Lung (tissue), 12 donors: Measurements from ENCODE around the gene ZCCHC24. TPM values are rescaled to one million over a fixed set of nuclear protein-coding genes. Genes with fewer than 3 reads are reported as not detected.

Source experiments
- ATAC-seq: fragments of 200-7000 bp; cut with Tn5 transposase; one replicate; pipeline ENCODE4 v1.9.1; 2020; ENCODE audit warnings: moderate number of reproducible peaks; ENCODE audit not compliant: insufficient read depth, low FRiP score
- DNase-seq, 3 donors: peaks; one replicate each; pipeline ENCODE4 v3.0.0-alpha.2; 2013 to 2017
- H3K27ac ChIP-seq, 2 donors: one replicate each; pipeline ENCODE4 v1.5.1; 2013; ENCODE audit warnings: mild to moderate bottlenecking in 2 of 2, moderate library complexity in 2 of 2, control low read depth in 1 of 2, inconsistent platforms in 1 of 2, low read depth in 1 of 2, low read length in 1 of 2
- H3K27me3 ChIP-seq, 3 donors: one replicate each; pipeline ENCODE4 v1.5.1; 2013; ENCODE audit warnings: low read length in 2 of 3; ENCODE audit not compliant: control insufficient read depth in 3 of 3, insufficient read depth in 3 of 3
- H3K36me3 ChIP-seq, 4 donors: one replicate each; pipeline ENCODE4 v1.5.1; 2013; ENCODE audit warnings: low read length in 4 of 4, mild to moderate bottlenecking in 1 of 4, moderate library complexity in 1 of 4; ENCODE audit not compliant: control insufficient read depth in 4 of 4, insufficient read depth in 4 of 4
- H3K4me1 ChIP-seq, 5 donors: one replicate each; pipeline ENCODE4 v1.5.1; 2013; ENCODE audit warnings: low read length in 5 of 5, mild to moderate bottlenecking in 2 of 5, moderate library complexity in 1 of 5; ENCODE audit not compliant: control insufficient read depth in 5 of 5, insufficient read depth in 5 of 5
- H3K4me3 ChIP-seq: one replicate; pipeline ENCODE4 v1.5.1; 2013; ENCODE audit warnings: mild to moderate bottlenecking, control low read depth, moderate library complexity
- H3K9ac ChIP-seq, 2 donors: one replicate each; pipeline ENCODE4 v1.5.1; 2013; ENCODE audit warnings: low read length in 2 of 2, control low read depth in 1 of 2; ENCODE audit not compliant: insufficient read depth in 1 of 2
- H3K9me3 ChIP-seq, 4 donors: one replicate each; pipeline ENCODE4 v1.5.1; 2013; ENCODE audit warnings: low read length in 3 of 4, mild to moderate bottlenecking in 1 of 4, moderate library complexity in 1 of 4; ENCODE audit not compliant: control insufficient read depth in 4 of 4, insufficient read depth in 3 of 4
- CTCF ChIP-seq: IDR thresholded peaks from 2 replicates; pipeline ENCODE4 v1.5.1; 2012; ENCODE audit warnings: mild to moderate bottlenecking; ENCODE audit errors: control extremely low read depth, extremely low read depth
- WGBS, 2 donors: extraction: QIAGEN DNeasy Blood & Tissue Kit; methylation state at CpG; one replicate each; pipeline ENCODE4 v1.1.7; 2013; 5-methylcytosine and 5-hydroxymethylcytosine counted together
- polyA plus RNA-seq, 2 donors: library from polyadenylated mRNA; stranded (reverse); fragments of 200-250 nt; gene quantifications; one replicate each; pipeline ENCODE4 v1.2.1, GENCODE V29; 2013
- total RNA-seq, 2 donors: library from RNA; depleted of rRNA in 1 of 2; stranded (reverse); fragments of >200 nt in 1 of 2; gene quantifications; one replicate each; pipeline ENCODE4 v1.2.1, GENCODE V29; 2014 to 2021
- donor health status: control.
- donor health status: control.
- donor health status: Bipolar disorder and iron deficiency.
- donor health status: healthy.
- donor health status: DM: yes; HTN: yes; CAD: no.

ZCCHC24 gene
- total and polyA plus RNA-seq, 4 donors, result 10.4 to 33.5 (median 13.5) TPM

GRCh38 chr10:79387974-79388850 lies 57.2 kb downstream of the ZCCHC24 start:
- no peak for ATAC-seq
- Histone ChIP-seq H3K4me3 (no peak overlapping the region), H3K36me3 (peaks cover 0 to 31% (median 13%) of the 10 kb centered on the region in 4 donors), H3K27me3 (no peaks in the 10 kb centered on the region), H3K27ac (no peak overlapping the region), H3K9me3 (no peaks in the 10 kb centered on the region), H3K9ac (no peak overlapping the region), H3K4me1 (peaks cover 0 to 7% (median 4%) of the 10 kb centered on the region in 5 donors)
- no peak for TF ChIP-seq CTCF
- WGBS, 2 donors, result 87 to 88% methylated on average over 10 to 11 of the region's 11 CpGs
- peak in 1 of 3 donors; percentile 8 for DNase-seq

DNA sequence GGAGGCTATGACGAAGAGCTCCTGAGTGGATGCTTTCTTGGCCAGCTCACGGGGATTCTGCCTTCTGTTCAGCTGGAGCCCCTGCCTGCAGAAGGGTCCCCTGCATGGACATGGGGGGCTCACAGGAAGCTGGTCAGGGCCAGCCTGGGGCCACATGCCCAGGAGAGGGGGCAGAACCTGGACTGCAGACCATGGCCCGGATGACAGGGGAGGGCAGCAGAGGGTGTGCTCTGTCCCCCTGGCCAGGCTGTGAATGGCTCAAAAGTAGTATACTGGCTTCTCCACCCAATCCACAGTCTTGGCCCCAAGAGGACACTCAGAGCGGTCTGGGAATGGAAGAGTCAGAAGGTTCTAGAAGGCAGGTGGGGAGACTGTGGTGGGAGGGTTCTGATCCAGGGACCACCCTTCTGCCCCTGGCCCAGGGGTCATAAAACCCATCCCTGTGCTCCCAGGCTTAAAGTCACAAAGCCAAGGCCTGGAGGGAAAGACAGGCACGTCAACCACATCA lies 57.9 kb downstream of the ZCCHC24 start:
- Histone ChIP-seq H3K4me3 (no peak overlapping the region), H3K36me3 (peaks cover 0 to 31% (median 9%) of the 10 kb centered on the region in 4 donors), H3K9ac (no peak overlapping the region), H3K27me3 (no peaks in the 10 kb centered on the region), H3K9me3 (no peaks in the 10 kb centered on the region), H3K27ac (no peak overlapping the region), H3K4me1 (peaks cover 0 to 12% (median 4%) of the 10 kb centered on the region in 5 donors)
- TF ChIP-seq CTCF, result no peak
- DNase-seq (peak in 1 of 3 donors; percentile 9), ATAC-seq (no peak)
- WGBS, 2 donors, result 90 to 94% methylated on average over 5 of the region's 5 CpGs

DNA sequence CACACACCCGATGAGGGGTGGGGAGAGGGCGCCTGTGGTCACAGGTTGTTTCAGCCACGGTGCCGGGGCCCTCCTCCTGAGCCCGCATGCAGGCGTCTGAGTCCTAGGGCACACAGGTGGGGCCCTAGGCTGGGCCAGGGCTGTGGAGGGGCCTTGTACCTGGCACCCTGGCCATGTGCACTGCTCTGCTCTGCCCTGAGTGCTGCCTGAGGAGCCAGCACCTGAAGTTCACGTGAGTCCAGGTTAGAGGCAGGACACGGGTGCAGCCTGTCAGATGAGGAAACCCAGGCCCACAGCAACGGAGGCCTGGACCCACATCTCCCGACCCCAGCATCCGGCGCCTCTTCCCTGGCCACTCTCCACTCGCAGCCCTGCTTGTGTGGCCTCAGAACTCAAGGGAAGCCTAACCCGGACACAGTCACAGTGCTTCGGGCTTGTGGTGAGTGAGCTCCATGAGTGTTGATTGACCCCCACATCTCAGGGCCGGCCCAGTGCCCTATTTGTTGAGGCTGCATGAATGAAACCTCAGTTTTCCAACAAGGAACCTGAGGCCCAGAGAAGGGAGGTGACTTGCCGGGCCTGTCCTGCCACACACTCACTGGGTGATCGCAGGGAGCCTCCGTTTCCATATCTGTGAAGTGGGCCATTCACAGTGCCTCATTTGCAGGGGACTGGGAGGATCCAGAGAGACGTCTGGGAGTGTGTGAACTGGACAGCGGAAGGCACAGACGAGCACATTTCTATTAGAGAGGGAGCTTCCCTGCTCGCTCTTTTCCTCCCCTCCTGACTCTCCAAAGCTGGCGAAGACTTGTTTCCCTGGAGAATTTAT lies 58.6 kb downstream of the ZCCHC24 start:
- H3K9ac ChIP-seq, result no peak overlapping the region
- peak in 1 of 3 donors; percentile 11 for DNase-seq
- ATAC-seq, result no peak
- H3K4me3 ChIP-seq, result no peak overlapping the region
- H3K4me1 ChIP-seq, result peaks cover 4 to 18% (median 5%) of the 10 kb centered on the region in 5 donors
- no peak overlapping the region for H3K27ac ChIP-seq
- WGBS, 2 donors, result 82 to 88% methylated on average over 24 of the region's 24 CpGs
- H3K9me3 ChIP-seq, result no peaks in the 10 kb centered on the region
- no peak for TF ChIP-seq CTCF
- peaks cover 0 to 31% (median 9%) of the 10 kb centered on the region in 4 donors for H3K36me3 ChIP-seq
- no peaks in the 10 kb centered on the region for H3K27me3 ChIP-seq
